Measurements from ENCODE around the gene IZUMO1.
"Not testable (repeated sequence)": the region's sequence is repeated elsewhere in the genome, so short reads cannot be mapped to it uniquely, and the experiment has no call there.

The IZUMO1 gene

DNA sequence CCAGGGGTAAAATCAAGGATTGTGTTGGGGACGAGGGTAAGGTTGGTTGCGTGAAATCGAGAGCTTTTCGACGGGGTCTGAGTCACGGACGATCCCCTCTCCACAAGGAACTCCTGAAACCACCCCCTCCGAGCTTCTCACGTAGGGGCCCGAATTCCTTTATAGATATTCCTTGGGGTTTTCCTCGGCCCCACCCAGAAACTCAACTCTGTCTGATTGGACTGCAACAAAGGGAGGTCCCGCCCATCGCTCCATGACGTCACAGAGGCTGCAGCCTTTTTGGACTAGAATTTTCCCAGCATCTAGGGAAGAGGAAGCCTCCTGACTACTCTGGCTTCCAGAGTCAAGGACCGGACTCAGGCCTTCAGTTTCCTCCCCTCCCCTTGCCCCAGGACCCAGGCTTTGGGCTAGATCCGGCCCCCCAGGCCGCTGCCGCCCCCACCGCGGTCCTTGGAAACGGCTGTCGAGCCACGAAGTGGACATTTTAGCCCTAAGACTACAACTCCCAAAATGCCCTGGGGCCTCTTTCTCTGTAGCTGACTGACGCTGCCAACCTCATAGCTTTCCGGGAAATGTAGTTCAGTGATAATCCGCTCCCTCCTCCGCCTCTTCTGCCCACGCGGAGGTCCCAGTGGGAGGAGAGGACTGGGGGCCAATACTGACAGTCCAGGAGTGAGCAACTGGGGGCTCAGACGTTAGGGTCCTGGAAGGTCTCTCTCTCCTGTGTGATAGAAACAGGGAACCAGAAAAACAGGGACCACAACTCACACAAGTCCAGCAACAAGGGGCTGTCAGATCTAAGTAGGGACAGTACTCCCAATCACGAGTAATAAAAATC is at the start of gene IZUMO1:
Gene IZUMO1, minus strand, starts transcription at position 172 of the 838 bp plus-strand sequence. CDS start 1,050 bp downstream, outside the sequence.
- no peak for DNase-seq (ENCODE audit: low read depth)

- no peak for DNase-seq (ENCODE audit: low read depth)
Measured at GRCh38 chr19:48795685-48796070, 49.0 kb upstream of the IZUMO1 start.

GRCh38 chr19:48795055-48795684 is 48.5 kb upstream of the IZUMO1 start:
- peak; percentile 63 for DNase-seq (ENCODE audit: low read depth)

GRCh38 chr19:48794291-48794690 is 47.6 kb upstream of the IZUMO1 start:
- no peak for DNase-seq (ENCODE audit: low read depth)

- DNase-seq (ENCODE audit: low read depth), result no peak
Measured at GRCh38 chr19:48793271-48793670, 46.6 kb upstream of the IZUMO1 start.

DNA sequence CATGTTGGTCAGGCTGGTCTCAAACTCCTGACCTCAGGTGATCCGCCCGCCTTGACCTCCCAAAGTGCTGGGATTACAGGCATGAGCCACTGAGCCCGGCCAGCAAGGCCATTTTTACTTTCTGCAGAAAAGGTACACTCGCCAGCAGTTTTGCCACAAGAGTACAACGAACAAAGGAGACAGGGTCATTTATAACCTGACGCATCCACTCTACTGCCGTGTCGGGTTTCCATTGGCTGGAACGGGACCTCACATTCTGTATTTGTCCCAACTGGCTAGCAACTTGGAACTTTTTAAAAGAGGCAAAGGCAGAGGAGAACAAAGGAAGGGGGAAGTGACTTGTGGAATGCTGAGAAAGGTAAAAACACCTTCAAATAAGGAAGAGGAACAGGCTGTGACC is 40.6 kb upstream of the IZUMO1 start:
- DNase-seq (ENCODE audit: low read depth), result not testable (repeated sequence)

GRCh38 chr19:48786422-48786821 is 39.7 kb upstream of the IZUMO1 start:
- not testable (repeated sequence) for DNase-seq (ENCODE audit: low read depth)

DNA sequence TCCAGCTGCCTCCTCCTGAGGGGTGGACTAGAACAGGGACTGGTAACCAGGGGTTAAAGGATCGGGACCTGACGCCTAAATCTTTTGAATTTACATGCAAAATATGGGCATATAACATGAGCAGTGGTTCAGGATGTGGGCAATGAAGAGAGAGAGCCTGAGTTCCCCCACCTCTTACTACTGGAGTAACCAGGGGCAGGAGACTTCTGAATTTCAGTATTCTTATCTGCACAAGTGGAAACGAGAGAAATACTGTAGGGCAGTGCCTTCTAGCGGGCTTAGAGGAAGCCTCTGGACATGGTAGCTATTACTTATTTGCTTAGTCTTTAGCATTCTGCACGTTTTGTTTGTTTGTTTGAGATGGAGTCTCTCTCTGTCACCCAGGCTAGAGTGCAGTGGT is 37.8 kb upstream of the IZUMO1 start:
- DNase-seq (ENCODE audit: low read depth), result no peak

GRCh38 chr19:48780631-48781391 is 34.1 kb upstream of the IZUMO1 start:
- DNase-seq (ENCODE audit: low read depth), result no peak

GRCh38 chr19:48779636-48780035 is 32.9 kb upstream of the IZUMO1 start:
- DNase-seq (ENCODE audit: low read depth), result no peak

DNA sequence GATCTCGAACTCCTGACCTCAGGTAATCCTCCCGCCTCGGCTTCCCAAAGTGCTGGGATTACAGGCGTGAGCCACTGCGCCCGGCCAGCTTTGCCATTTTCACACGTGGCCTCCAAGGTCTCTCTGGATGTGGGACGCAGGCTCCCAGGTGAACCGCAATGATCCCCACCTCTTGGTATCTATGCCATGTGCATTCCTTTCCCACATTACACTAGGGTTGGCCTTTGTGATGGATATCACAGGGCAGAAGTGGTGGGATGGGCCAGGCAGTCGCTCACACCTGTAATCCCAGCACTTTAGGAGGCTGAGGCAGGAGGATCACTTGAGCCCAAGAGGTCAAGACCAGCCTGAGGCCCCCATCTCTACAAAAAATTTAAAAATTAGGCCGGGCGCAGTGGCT is 31.0 kb upstream of the IZUMO1 start:
- DNase-seq (ENCODE audit: low read depth), result no peak

DNA sequence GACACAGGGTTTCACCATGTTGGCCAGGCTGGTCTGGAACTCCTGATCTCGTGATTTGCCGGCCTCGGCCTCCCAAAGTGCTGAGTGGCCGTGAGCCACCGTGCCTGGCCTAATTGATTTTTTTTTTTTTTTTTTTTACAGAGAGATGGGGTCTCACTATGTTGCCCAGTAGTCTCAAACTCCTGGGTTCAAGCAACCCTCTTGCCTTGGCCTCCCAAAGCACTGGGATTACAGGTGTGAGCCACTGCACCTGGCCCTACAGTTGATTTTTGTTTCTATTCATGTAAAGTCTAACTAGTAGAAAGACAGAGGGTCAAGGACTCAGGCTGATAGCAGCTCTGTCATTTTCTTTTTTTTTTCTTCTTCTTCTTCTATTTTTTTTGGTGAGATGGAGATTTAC is 30.4 kb upstream of the IZUMO1 start:
- DNase-seq (ENCODE audit: low read depth), result no peak

GRCh38 chr19:48772503-48772953 is 25.8 kb upstream of the IZUMO1 start:
- no peak for DNase-seq (ENCODE audit: low read depth)

DNA sequence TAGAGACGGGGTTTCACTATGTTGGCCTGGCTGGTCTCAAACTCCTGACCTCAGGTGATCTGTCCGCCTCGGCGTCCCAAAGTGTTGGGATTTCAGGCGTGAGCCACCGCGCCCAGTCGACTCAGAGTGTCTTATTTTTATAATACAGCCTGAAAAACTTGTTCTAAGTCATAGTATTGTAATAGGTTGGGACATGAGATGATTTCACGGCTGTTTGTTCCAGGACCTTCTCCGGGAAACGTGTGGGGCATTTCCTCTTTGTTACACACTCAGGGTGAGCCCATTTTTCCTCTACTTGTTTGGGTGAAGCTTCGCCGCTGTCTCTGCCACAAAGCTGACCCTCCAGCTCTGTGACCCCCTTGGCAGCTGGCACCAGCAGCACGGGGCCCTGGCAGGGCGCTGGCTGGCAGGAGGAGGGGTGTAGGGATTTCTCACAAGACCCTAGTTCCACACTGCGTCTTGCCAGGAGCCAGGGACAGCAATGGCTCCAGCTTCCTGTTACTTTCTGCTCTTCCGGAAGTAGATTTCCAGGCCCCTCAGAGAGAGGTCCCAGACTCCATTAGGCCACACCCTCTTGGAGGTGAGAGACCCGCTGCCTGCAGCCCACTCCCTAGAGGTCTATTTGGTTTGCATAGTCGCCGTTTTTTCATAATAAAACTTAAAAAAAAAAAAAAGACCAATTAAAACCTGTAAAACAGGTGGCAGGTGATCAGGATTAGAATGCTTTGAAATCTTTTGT is 24.2 kb upstream of the IZUMO1 start:
- DNase-seq (ENCODE audit: low read depth), result no peak

DNA sequence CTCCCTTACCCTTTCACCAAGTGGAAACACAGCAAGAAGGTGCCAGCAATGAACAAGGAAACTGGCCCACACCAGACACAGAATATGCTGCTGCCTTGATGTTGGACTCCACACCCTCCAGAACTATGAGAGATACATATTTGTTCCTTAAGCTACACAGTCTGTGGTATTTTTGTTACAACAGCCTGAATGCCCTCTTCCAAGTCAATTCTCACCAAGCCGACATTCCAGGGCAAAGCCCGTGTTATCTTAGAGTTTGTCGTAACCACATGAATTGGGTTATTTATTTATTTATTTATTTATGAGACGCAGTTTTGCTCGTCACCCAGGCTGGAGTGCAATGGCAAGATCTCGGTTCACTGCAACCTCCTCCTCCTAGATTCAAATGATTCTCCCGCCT is 23.6 kb upstream of the IZUMO1 start:
- no peak for DNase-seq (ENCODE audit: low read depth)

DNA sequence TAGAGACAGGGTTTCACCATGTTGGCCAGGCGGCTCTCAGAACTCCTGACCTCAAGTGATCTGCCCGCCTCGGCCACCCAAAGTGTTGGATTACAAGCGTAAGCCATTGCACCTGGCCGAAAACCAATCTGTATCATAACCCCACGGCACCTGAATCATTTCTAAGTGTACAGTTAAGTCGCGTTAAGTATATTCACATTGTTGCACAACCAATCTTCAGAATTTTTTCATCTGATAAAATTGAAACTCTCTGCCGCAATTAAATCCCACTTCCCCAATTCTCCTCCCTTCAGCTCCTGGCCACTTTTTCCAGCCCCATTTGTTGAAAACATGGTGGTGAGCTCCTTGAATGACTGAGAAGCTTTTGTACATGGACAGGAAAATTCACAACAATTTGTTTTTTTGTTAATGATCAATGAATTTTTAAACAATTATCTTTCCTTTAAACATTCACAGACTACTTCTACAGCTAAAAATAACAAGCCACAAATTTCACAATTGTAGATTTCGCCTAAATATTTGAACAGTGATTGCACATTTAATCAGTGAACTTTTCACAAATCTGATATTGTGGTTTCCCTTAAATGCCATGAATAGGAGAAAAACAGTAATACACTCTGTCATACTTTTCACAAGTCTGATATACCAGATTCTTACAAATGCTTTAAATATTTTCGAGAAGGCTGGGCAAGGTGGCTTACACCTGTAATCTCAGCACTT is 22.4 kb upstream of the IZUMO1 start:
- no peak for DNase-seq (ENCODE audit: low read depth)

DNA sequence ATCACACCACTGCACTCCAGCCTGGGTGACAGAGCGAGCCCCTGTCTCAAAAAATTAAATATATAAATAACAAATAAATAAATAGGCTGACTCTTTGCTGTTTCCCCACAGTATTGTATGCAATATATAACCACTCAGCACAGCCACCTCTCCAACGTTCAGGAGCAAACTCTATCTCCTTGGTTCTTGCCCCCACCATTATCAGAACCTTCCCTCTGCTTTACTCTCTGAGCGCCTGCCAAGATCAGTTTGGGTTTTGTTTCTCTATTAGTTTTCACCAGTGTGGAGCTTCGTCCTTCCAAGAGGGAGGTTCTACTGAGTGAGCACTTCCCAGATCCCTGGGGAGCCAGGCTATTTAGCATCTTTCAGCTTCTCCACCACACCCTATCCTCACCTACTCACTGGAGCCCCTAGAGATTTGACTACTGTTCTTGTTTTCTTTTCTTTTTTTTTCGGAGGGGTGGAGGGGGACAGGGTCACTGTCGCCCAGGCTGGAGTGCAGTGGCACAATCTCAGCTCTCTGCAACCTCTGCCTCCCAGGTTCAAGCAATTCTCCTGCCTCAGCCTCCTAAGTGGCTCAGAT is 21.6 kb upstream of the IZUMO1 start:
- not testable (repeated sequence) for DNase-seq (ENCODE audit: low read depth)

GRCh38 chr19:48765816-48766215 is 19.1 kb upstream of the IZUMO1 start:
- not testable (repeated sequence) for DNase-seq (ENCODE audit: low read depth)

DNA sequence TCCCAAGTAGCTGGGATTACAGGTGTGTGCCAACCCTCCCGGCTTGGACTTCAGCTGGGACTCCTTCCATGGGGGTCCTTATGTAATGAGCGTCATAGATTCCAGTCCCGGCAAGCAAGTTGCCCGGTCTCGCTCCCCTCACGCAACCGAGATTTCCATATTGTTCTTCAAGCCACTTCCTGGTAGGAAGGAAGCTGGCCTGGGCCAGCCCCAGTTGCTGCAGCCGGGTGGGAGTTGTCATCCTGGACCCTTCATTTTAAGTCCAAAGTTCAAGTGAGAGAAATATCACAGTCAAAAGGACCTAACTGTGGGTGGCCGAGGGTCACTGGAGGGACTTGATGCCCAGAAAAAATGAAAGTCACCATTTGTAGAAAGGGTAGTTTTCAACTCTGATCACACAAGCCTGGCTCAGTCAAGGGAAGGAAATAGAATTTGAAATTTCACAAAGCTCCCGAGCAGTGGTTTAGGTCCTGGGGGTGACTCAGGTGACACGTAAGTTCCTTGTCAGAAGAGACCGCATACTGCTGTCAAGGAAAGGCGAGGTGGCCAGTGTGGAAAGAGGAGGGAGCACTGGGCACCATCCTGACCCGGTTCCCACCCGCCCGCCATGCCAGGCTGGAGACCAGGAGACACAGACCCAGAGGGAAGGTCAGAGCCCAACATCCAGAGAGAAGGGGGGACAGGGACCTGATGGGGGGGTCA is 13.9 kb upstream of the IZUMO1 start:
- no peak for DNase-seq (ENCODE audit: low read depth)

GRCh38 chr19:48757741-48758144 is 11.0 kb upstream of the IZUMO1 start:
- no peak for DNase-seq (ENCODE audit: low read depth)

All from stimulated activated CD8-positive, alpha-beta memory T cell treated with anti-CD3 and anti-CD28 coated beads, Interleukin-12 subunit alpha, Interleukin-12 subunit beta, amount 100 ng/mL, for 1 hour (primary cell).